LoVo (cell line): ENCODE measurements around the gene CNKSR2.

ENCODE experiments used
- DNase-seq: peaks from one replicate; pipeline ENCODE4 v3.0.0-alpha.2; 2016; ENCODE audit warnings: low spot score

Gene CNKSR2

DNA sequence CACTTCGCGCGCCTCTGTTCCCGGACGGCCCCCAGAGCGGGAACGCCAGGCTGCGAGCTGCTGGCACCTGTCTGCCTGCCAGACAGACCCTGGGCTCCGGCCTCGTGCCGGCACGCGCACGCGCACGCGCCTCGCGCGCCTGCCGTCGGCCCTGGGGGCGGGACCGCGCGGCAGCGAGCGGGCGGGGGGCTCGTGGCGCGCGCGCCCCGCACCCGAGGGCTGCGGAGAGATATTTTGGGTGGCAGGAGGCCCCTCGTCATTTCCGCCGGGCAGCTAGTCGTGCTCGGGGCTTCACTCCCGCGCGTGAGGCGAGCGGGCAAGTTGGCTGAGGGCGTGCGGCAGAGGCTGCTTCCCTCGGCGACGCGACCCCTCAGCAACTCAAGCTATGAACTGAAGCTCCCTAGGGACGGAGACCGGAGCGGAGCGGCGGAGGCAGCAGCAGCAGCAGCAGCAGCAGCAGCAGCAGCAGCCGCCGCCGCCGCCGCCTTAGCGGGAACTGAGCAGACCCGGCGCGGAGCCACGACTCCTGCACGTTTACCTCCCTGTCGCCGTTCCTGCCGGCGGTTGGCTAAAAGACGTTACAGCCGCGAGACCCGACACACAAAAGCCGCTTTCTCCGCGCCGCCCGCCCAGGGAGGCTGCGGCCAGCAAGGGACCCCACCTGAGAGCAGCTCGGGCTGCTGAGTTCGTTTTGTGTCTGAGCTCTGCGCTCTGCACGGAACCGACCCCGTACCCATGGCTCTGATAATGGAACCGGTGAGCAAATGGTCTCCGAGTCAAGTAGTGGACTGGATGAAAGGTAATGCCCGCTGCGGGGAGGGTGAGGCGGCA, at the start of gene CNKSR2:
CNKSR2 (plus strand) TSS at position 256 of the 831 bp plus-strand sequence; CDS start at position 736, 480 bp downstream.
- DNase-seq = no peak

- no peak for DNase-seq
Measured at GRCh38 chrX:21354725-21355124, 19.5 kb upstream of the CNKSR2 start.

GRCh38 chrX:21355831-21356230, 18.4 kb upstream of the CNKSR2 start:
- no peak for DNase-seq

DNA sequence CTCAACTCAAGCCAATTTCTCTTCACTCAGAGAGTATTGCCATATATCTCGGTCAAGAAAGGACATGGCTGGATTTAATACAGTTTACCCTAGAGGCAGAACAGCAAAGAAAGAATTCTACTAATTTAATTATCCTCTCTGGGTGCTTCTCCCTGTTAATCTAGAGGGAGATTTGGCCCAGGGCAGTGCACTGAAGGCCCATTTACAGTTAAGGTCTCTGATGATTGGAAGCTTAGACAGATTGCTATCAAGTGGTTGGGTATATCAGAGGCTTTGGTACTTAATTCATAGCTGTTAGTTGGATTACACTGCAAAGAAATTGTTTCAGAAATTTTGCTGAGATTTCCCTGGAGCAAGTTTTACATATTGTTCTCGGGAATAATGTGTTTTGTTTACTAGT, 4.6 kb upstream of the CNKSR2 start:
- DNase-seq = no peak

DNA sequence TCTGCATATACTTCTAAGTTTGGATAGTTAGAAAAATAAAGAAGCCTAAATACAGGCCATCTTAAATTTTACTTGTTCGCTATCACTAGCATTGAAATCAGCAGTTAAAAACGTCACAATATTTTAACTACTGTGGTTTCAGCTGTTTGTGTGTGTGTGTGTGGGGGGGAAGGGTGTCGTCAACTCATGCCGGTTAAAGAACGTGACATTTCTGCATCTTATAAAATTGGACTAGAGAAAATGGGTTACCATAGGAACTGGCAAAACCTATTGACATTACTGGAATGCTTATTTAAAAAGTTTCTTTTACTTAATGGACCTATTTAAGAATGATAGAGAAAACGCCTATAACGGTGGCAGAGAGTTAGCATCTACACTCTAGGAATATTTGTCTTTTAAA, 1.2 kb upstream of the CNKSR2 start:
- DNase-seq = no peak

GRCh38 chrX:21373637-21374162, 518 bp upstream of the CNKSR2 start:
- DNase-seq = no peak

GRCh38 chrX:21374994-21375707, 933 bp downstream of the CNKSR2 start:
- DNase-seq = no peak

DNA sequence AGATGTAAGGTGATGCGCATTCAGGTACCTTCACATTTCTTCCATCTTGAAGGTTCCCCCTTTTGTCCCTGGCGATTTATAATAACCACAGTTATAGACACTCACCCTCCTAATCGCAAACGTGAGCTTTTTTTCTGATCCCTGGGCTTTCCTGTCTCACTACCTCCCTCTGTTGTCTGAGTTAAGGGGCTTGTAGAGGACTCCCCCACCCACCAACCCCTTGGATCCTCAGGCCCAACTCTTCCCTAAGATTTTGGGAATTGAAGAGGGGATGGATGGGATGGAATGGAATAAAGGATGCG, 1.4 kb downstream of the CNKSR2 start:
- DNase-seq = no peak

- no peak for DNase-seq
Measured at GRCh38 chrX:21376636-21377035, 2.4 kb downstream of the CNKSR2 start.

GRCh38 chrX:21379991-21380390, 5.8 kb downstream of the CNKSR2 start:
- DNase-seq = no peak

- no peak for DNase-seq
Measured at GRCh38 chrX:21382715-21383114, 8.5 kb downstream of the CNKSR2 start.

DNA sequence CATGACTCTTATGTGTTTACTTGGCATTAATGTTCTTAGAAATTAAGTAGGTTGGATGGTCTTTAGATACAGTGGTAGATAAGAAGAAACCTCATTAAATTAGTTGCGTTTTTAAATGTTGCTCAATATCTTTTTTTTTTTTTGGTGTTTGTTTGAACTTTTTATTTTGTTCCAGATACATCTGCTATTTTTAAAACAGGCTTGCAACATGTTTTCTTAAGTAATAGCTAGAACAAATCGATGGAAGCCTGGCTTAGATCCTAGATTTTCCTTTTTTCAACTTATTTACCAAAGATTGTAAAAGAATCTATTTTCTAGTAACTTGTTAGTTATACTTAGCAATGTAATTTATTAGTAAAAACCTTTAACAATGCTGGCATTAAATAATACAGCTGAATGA, 9.3 kb downstream of the CNKSR2 start:
- no peak for DNase-seq

DNA sequence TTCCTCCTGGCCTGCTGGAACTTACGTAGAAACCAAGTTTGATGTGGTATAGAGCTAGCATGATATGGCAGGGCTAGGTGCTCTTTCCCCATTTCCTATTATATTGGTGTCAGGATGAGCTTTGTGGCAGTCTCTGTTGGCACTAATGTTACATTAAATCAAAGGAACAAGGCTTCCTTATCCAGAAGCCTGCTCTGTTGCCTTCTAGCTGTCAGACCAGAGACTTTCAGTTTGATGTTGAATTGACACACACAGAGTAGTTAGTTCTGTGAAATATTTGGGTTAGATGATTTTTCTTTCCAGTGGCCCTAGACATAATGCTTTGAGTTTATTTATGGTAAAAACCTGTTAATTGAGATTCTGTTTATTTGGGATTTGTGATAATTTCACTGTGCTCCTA, 10.0 kb downstream of the CNKSR2 start:
- no peak for DNase-seq

DNA sequence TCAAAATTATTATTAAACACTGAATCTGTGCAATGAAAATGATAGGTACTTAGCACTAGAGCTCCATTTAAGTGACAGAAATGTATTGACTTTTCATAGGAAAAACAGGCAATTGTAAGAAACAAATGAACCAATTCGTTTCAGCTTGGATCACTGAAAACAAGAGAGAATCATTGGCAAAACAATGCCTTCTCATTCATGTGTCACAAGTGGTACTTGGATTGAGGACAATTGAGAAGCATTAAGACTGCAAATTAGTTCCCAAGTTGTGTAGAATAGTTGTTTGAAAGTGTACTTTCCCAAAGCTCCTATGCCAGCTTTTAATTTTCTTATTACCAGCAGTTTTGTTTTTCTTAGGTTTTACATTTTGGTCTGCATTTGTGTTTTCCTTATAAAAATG, 20.6 kb downstream of the CNKSR2 start:
- no peak for DNase-seq

DNA sequence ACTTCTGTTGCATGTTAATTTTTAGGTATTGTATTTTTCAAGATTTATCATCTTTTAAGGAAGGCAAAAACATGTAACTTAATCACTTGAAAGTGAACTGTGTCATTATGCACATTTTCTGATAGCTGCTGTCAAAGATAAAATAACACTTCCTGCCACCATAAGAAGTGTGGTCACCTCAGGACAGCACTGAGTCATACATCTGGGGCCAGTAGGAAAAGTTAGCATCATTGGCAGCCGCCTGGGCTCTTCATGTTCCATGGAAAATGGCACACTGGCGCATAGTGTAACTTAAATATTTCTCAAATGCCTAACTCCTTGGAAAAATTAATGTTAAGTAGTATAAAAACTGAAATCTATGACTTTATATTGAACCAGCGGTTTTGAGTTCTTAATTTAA, 24.2 kb downstream of the CNKSR2 start:
- no peak for DNase-seq

- no peak for DNase-seq
Measured at GRCh38 chrX:21400408-21401121, 26.3 kb downstream of the CNKSR2 start.

- DNase-seq = no peak
Measured at GRCh38 chrX:21408307-21408706, 34.1 kb downstream of the CNKSR2 start.

GRCh38 chrX:21408788-21409187, 34.6 kb downstream of the CNKSR2 start:
- no peak for DNase-seq

- DNase-seq = no peak
Measured at GRCh38 chrX:21412029-21412428, 37.8 kb downstream of the CNKSR2 start.

GRCh38 chrX:21412883-21413282, 38.7 kb downstream of the CNKSR2 start:
- no peak for DNase-seq

- DNase-seq = no peak
Measured at GRCh38 chrX:21427086-21427485, 52.9 kb downstream of the CNKSR2 start.

DNA sequence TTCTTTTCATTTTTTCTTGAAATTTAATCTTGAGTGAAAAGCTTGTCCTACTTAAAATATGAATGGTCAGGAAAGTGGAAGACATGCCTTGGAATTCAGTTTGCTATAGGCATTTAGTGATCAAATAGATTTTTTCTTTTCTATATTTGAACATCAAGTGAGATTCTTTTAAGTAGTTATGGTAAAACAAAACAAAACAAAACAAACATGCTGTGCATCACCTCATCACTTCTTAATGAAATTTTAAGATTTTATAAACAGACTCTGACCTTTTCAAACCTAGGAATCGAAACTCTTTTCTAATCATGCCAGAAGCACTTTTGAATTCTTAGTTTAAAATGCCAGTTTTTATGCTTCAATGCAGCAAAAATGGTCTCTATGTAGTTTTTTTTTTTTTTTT, 62.8 kb downstream of the CNKSR2 start:
- DNase-seq = no peak

GRCh38 chrX:21438792-21439191, 64.6 kb downstream of the CNKSR2 start:
- no peak for DNase-seq
